Keratinocyte (primary cell): ENCODE measurements around the gene HDLBP. TPM values are rescaled to one million over a fixed set of nuclear protein-coding genes. Genes with fewer than 3 reads are reported as not detected.

Source experiments
- DNase-seq: peaks from one replicate; pipeline ENCODE4 v3.0.0-alpha.2; 2011; ENCODE audit warnings: low read depth, missing footprints, low spot score
- FAIRE-seq: peaks from 2 replicates; lab custom pipeline; 2011; peaks lifted over from hg19 to GRCh38; lab: Jason Lieb, UNC
- H2AFZ ChIP-seq: 2 replicates; pipeline ENCODE4 v1.6.0; 2012; ENCODE audit warnings: low read length, control low read depth, inconsistent platforms; ENCODE audit not compliant: control insufficient read depth
- H3K27ac ChIP-seq: 2 replicates; pipeline ENCODE4 v1.5.1; 2011; ENCODE audit warnings: low read length; ENCODE audit not compliant: control insufficient read depth, insufficient read depth
- H3K27me3 ChIP-seq: 3 replicates; pipeline ENCODE4 v1.6.0; 2011; ENCODE audit warnings: low read length; ENCODE audit not compliant: control insufficient read depth, insufficient read depth; ENCODE audit errors: extremely low read depth
- H3K36me3 ChIP-seq, 2 experiments: 2 replicates in 1 of 2; 3 replicates in 1 of 2; pipeline ENCODE4 v1.5.1; 2011; ENCODE audit warnings: low read length in 2 of 2, mild to moderate bottlenecking in 1 of 2; ENCODE audit not compliant: control insufficient read depth in 2 of 2, insufficient read depth in 2 of 2; ENCODE audit errors: extremely low read depth in 1 of 2
- H3K4me1 ChIP-seq: 3 replicates; pipeline ENCODE4 v1.5.1; 2011; ENCODE audit warnings: low read length; ENCODE audit not compliant: control insufficient read depth, insufficient read depth; ENCODE audit errors: extremely low read depth
- H3K4me2 ChIP-seq: 3 replicates; pipeline ENCODE4 v1.6.0; 2011; ENCODE audit warnings: low read depth, low read length; ENCODE audit not compliant: control insufficient read depth, insufficient read depth; ENCODE audit errors: extremely low read depth
- H3K4me3 ChIP-seq, 3 experiments: fragments of 200-600 bp in 1 of 3; sonication (generic) in 1 of 3; 2 replicates in 2 of 3; 3 replicates in 1 of 3; pipeline ENCODE4 v1.5.1; 2011 to 2016; ENCODE audit warnings: low read length in 3 of 3, mild to moderate bottlenecking in 3 of 3, control low read depth in 2 of 3, inconsistent platforms in 1 of 3, low read depth in 1 of 3, mixed read lengths in 1 of 3, mixed run types in 1 of 3, moderate library complexity in 1 of 3; ENCODE audit not compliant: control insufficient read depth in 2 of 3, insufficient read depth in 2 of 3; ENCODE audit errors: extremely low read depth in 1 of 3
- H3K79me2 ChIP-seq: 2 replicates; pipeline ENCODE4 v1.6.0; 2012; ENCODE audit warnings: low read length; ENCODE audit not compliant: control insufficient read depth, insufficient read depth
- H3K9ac ChIP-seq: 3 replicates; pipeline ENCODE4 v1.6.0; 2011; ENCODE audit warnings: low read length; ENCODE audit not compliant: control insufficient read depth, insufficient read depth; ENCODE audit errors: extremely low read depth
- H3K9me1 ChIP-seq: 3 replicates; pipeline ENCODE4 v1.6.0; 2011; ENCODE audit warnings: low read length; ENCODE audit not compliant: control insufficient read depth, insufficient read depth; ENCODE audit errors: extremely low read depth
- H3K9me3 ChIP-seq: 2 replicates; pipeline ENCODE4 v1.5.1; 2012; ENCODE audit warnings: low read depth, low read length; ENCODE audit not compliant: control insufficient read depth
- H4K20me1 ChIP-seq: 3 replicates; pipeline ENCODE4 v1.6.0; 2011; ENCODE audit warnings: low read length; ENCODE audit not compliant: control insufficient read depth, insufficient read depth; ENCODE audit errors: extremely low read depth
- EZH2 ChIP-seq: IDR thresholded peaks from one replicate; pipeline ENCODE4 v1.6.1; 2012; ENCODE audit warnings: inconsistent platforms, mild to moderate bottlenecking, low read length, moderate library complexity
- dilution Hi-C: fragments of 300-500 bp; cut with MboI; formaldehyde crosslinking; loops from one replicate; pipeline ENCODE4 v1.7.0; 2020; ENCODE audit warnings: low sequenced_read_pairs; ENCODE audit not compliant: extremely low pct_ligation_motif_present
- polyA plus RNA-seq, 5 experiments: library from polyadenylated mRNA; depleted of rRNA in 3 of 5; stranded (reverse) in 3 of 5; stranded (forward) in 1 of 5; unstranded in 1 of 5; fragments of >200 nt; gene quantifications; 1 replicate in 1 of 5; 2 replicates in 3 of 5; 3 replicates in 1 of 5; pipeline versions ENCODE4 v1.2.1 to v1.2.3, GENCODE V29; 2011 to 2012; ENCODE audit warnings: missing spikeins in 2 of 5, low read depth in 1 of 5, low replicate concordance in 1 of 5
- TF ChIP-seq, protein P1 (sequence below), 3 experiments: IDR thresholded peaks in 1 of 3; conservative IDR thresholded peaks in 1 of 3; optimal IDR thresholded peaks in 1 of 3; 2 replicates in 2 of 3; 3 replicates in 1 of 3; pipeline versions ENCODE3 to v1.5.1; 2011; ENCODE audit warnings: low read length in 3 of 3, mild to moderate bottlenecking in 3 of 3, moderate library complexity in 2 of 3, control low read depth in 1 of 3, inconsistent platforms in 1 of 3; ENCODE audit not compliant: insufficient read depth in 2 of 3; ENCODE audit errors: extremely low read depth in 1 of 3

HDLBP gene
- polyA plus RNA-seq, 1 donor (not counting 4 experiments of a cell fraction or from before 2014, with no cell fraction given): 289 TPM

DNA sequence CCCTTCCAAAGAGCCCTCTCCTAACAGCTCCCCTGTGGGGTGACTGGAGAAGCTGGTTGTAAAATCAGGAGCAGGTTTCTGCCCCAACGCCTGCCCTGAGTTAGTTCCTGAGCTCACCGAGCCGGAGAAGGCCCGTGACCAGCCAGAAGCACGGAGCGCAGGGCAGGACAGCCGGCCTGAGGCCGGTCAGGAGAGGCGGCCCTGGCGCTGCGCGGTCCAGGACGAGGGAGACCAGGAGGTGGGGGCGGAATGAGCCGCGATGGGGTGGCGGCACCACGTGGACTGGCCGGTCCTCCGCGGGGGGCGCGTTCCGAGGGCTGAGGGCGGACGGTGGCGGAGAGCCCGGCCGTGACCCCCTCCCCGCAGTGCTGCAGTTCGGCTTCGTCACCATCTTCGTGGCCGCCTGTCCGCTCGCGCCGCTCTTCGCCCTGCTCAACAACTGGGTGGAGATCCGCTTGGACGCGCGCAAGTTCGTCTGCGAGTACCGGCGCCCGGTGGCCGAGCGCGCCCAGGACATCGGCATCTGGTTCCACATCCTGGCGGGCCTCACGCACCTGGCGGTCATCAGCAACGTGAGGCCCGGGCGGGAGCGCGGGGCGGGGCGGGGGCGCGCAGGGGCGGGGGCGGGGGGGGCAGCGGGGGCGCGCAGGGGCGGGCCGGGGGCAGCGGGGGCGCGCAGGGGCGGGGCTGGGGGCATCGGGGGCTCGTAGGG lies 98.0 kb downstream of the HDLBP start:
- no peak for FAIRE-seq
- dilution Hi-C loops: no loop called here
- Histone ChIP-seq H3K4me2 (peak overlapping the region; percentile 75), H3K79me2 (no peaks in the 10 kb centered on the region), H3K36me3 (no peaks in the 10 kb centered on the region), H3K27ac (no peak overlapping the region), H2AFZ (peak overlapping the region; percentile 82), H3K4me3 (peak overlapping the region; percentile 13 to 36 (median 18)), H3K4me1 (no peaks in the 10 kb centered on the region), H3K27me3 (peaks cover 35% of the 10 kb centered on the region), H3K9me3 (no peaks in the 10 kb centered on the region), H3K9ac (peak overlapping the region; percentile 22), H3K9me1 (no peaks in the 10 kb centered on the region), H4K20me1 (no peaks in the 10 kb centered on the region)
- peak; percentile 25 for DNase-seq
- no peak for TF ChIP-seq EZH2

DNA sequence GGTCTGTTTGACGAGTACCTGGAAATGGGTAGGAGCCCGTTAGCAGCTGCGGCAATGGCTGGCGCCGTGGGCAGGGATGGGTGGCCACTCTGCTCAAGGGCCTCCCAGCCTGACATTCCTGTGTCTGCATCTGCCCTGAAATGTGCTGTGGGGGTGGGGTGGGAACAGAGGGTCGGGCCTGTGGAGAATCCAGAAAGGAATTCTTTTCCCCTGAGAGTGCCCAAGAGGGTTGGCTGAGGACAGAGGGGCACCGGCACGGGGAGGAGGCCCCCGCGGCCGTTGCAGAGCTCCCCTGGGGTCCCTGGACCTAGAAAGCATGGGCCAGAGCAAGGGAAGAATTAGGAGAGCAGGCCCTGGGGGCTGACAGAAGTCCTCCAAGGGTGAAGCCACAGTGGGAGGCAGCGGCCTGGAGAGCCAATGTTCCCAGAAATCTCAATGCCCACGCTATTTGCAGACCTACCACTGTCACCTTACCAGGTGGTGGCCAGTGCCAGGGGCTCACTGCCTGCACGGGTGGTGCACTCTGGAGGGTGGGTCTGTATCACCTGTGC lies 99.2 kb downstream of the HDLBP start:
- Histone ChIP-seq H3K9me1 (no peaks in the 10 kb centered on the region), H3K79me2 (no peaks in the 10 kb centered on the region), H3K4me1 (no peaks in the 10 kb centered on the region), H2AFZ (no peak overlapping the region), H3K9me3 (no peaks in the 10 kb centered on the region), H3K27me3 (peaks cover 40% of the 10 kb centered on the region), H4K20me1 (no peaks in the 10 kb centered on the region), H3K36me3 (no peaks in the 10 kb centered on the region), H3K4me3 (no peak overlapping the region), H3K9ac (no peak overlapping the region), H3K4me2 (no peak overlapping the region), H3K27ac (no peak overlapping the region)
- dilution Hi-C loops: no loop called here
- FAIRE-seq: no peak
- TF ChIP-seq EZH2: no peak
- TF ChIP-seq, protein P1, sequence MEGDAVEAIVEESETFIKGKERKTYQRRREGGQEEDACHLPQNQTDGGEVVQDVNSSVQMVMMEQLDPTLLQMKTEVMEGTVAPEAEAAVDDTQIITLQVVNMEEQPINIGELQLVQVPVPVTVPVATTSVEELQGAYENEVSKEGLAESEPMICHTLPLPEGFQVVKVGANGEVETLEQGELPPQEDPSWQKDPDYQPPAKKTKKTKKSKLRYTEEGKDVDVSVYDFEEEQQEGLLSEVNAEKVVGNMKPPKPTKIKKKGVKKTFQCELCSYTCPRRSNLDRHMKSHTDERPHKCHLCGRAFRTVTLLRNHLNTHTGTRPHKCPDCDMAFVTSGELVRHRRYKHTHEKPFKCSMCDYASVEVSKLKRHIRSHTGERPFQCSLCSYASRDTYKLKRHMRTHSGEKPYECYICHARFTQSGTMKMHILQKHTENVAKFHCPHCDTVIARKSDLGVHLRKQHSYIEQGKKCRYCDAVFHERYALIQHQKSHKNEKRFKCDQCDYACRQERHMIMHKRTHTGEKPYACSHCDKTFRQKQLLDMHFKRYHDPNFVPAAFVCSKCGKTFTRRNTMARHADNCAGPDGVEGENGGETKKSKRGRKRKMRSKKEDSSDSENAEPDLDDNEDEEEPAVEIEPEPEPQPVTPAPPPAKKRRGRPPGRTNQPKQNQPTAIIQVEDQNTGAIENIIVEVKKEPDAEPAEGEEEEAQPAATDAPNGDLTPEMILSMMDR (optimal IDR thresholded peaks at IDR 0.05 in 1 of 3, IDR thresholded peaks at IDR 0.05 in 1 of 3, conservative IDR thresholded peaks at IDR 0.05 in 1 of 3; ENCODE audit: extremely low read depth in 1 of 3, insufficient read depth in 2 of 3, low read length in 3 of 3): no peak
- no peak for DNase-seq
